HCT116 (cell line): ENCODE measurements around the gene LCN2. TPM values are rescaled to one million over a fixed set of nuclear protein-coding genes. Genes with fewer than 3 reads are reported as not detected.

Experiments
- ATAC-seq: fragments of 200-7000 bp; cut with Tn5 transposase; 2 replicates; pipeline ENCODE4 v1.9.1; 2020; ENCODE audit warnings: mild to moderate bottlenecking, moderate library complexity
- BruUV-seq: library from RNA; stranded (reverse); fragments of 400-500 nt; replicated peaks from 2 replicates; lab custom pipeline; 2021; lab: Mats Ljungman, UMichigan
- CTCF ChIA-PET: fragments of 300-600 bp; sonication (Branson Sonifier 250); formaldehyde crosslinking; loops from one replicate; lab custom pipeline; 2021; ENCODE audit warnings: antibody characterized with exemption; lab: Charles Lee
- POLR2A ChIA-PET: fragments of 300-600, 350-600 bp; sonication (Branson Sonifier 250); formaldehyde crosslinking; loops from one replicate; lab custom pipeline; 2021; ENCODE audit warnings: antibody characterized with exemption; lab: Charles Lee
- RAD21 ChIA-PET, 2 experiments: fragments of 300-600 bp; sonication (Branson Sonifier 250); formaldehyde crosslinking; loops; one replicate each; lab custom pipeline; 2023; ENCODE audit warnings: low total read pairs in 2 of 2; ENCODE audit not compliant: uncharacterized antibody in 2 of 2, unreplicated experiment in 2 of 2, low non-redundant PET in 1 of 2; lab: Charles Lee
- DNase-seq: peaks from one replicate; pipeline ENCODE4 v3.0.0-alpha.2; 2010; ENCODE audit warnings: low read depth, low spot score
- H2AFZ ChIP-seq: fragments of 200-600 bp; shearing (Covaris generic), sonication (generic); 2 replicates; pipeline ENCODE4 v1.6.1; 2017; ENCODE audit warnings: low read depth, mixed run types, mixed read lengths, antibody characterized with exemption, low read length; ENCODE audit not compliant: poor library complexity, severe bottlenecking
- H3K27ac ChIP-seq: 2 replicates; pipeline ENCODE4 v1.5.1; 2012; ENCODE audit warnings: low read depth, low read length
- H3K27me3 ChIP-seq: fragments of 200-600 bp; sonication (generic); 2 replicates; pipeline ENCODE4 v1.6.1; 2016; ENCODE audit warnings: mixed run types, low read length, mixed read lengths; ENCODE audit not compliant: insufficient read depth
- H3K36me3 ChIP-seq, 2 experiments: fragments of 200-500 bp in 1 of 2; fragments of 200-600 bp in 1 of 2; sonication (Bioruptor generic) in 1 of 2; sonication (generic) in 1 of 2; 2 replicates each; pipeline versions ENCODE4 v1.5.1 to v1.6.1; 2014 to 2016; ENCODE audit warnings: low read length in 2 of 2, inconsistent platforms in 1 of 2, mixed read lengths in 1 of 2, mixed run types in 1 of 2; ENCODE audit not compliant: insufficient read depth in 2 of 2, control insufficient read depth in 1 of 2
- H3K4me1 ChIP-seq, 2 experiments: fragments of 200-600 bp in 1 of 2; sonication (generic) in 1 of 2; 2 replicates each; pipeline versions ENCODE4 v1.5.1 to v1.6.1; 2012 to 2017; ENCODE audit warnings: low read length in 2 of 2, inconsistent platforms in 1 of 2, mild to moderate bottlenecking in 1 of 2, mixed read lengths in 1 of 2, mixed run types in 1 of 2, moderate library complexity in 1 of 2; ENCODE audit not compliant: insufficient read depth in 2 of 2, control insufficient read depth in 1 of 2
- H3K4me2 ChIP-seq: fragments of 200-600 bp; sonication (generic); 2 replicates; pipeline ENCODE4 v1.6.1; 2017; ENCODE audit warnings: mixed run types, low read length, mixed read lengths
- H3K4me3 ChIP-seq, 2 experiments: fragments of 200-600 bp in 1 of 2; sonication (generic) in 1 of 2; replicated peaks in 1 of 2; 2 replicates each; pipeline ENCODE4 v1.5.1; 2011 to 2016; ENCODE audit warnings: low read length in 2 of 2, control low read depth in 1 of 2, low read depth in 1 of 2, mild to moderate bottlenecking in 1 of 2, mixed read lengths in 1 of 2, mixed run types in 1 of 2
- H3K79me2 ChIP-seq: fragments of 200-600 bp; sonication (generic); 2 replicates; pipeline ENCODE4 v1.6.1; 2017; ENCODE audit warnings: mild to moderate bottlenecking, mixed run types, low read length, moderate library complexity, mixed read lengths; ENCODE audit not compliant: insufficient read depth
- H3K9ac ChIP-seq: fragments of 200-600 bp; sonication (generic); 2 replicates; pipeline ENCODE4 v1.6.1; 2016; ENCODE audit warnings: low read length, mixed read lengths
- H3K9me2 ChIP-seq: fragments of 200-600 bp; sonication (generic), shearing (Covaris generic); 2 replicates; pipeline ENCODE4 v1.6.1; 2017; ENCODE audit warnings: mixed run types, mild to moderate bottlenecking, moderate library complexity; ENCODE audit not compliant: insufficient read depth
- H3K9me3 ChIP-seq, 2 experiments: fragments of 200-500 bp in 1 of 2; fragments of 200-600 bp in 1 of 2; sonication (Bioruptor generic) in 1 of 2; sonication (generic) in 1 of 2; 2 replicates each; pipeline ENCODE4 v1.6.1; 2014 to 2017; ENCODE audit warnings: low read length in 2 of 2, mixed read lengths in 2 of 2, inconsistent platforms in 1 of 2, low read depth in 1 of 2, mild to moderate bottlenecking in 1 of 2, mixed run types in 1 of 2, moderate library complexity in 1 of 2; ENCODE audit not compliant: control insufficient read depth in 1 of 2, insufficient read depth in 1 of 2
- H4K20me1 ChIP-seq: fragments of 200-600 bp; sonication (generic), shearing (Covaris generic); 2 replicates; pipeline ENCODE4 v1.6.1; 2017; ENCODE audit warnings: mixed run types, mild to moderate bottlenecking, moderate library complexity; ENCODE audit not compliant: insufficient read depth
- CBX3 ChIP-seq: IDR thresholded peaks from 2 replicates; pipeline ENCODE4 v1.6.1; 2012; ENCODE audit warnings: low read depth
- CEBPB ChIP-seq: IDR thresholded peaks from 2 replicates; pipeline ENCODE4 v1.6.1; 2012; ENCODE audit warnings: low read depth
- EGR1 ChIP-seq: IDR thresholded peaks from 2 replicates; pipeline ENCODE4 v1.6.1; 2012; ENCODE audit warnings: low read depth
- ELF1 ChIP-seq: IDR thresholded peaks from 2 replicates; pipeline ENCODE4 v1.6.1; 2012; ENCODE audit warnings: low read depth, borderline replicate concordance
- EZH2 ChIP-seq: fragments of 200-600 bp; sonication (generic); IDR thresholded peaks from 2 replicates; pipeline ENCODE4 v1.6.1; 2017; ENCODE audit warnings: antibody characterized with exemption, mixed run types
- EZH2phosphoT487 ChIP-seq: fragments of 200-600 bp; IDR thresholded peaks from 2 replicates; pipeline ENCODE4 v1.6.1; 2018; ENCODE audit warnings: antibody characterized with exemption, borderline replicate concordance
- FOSL1 ChIP-seq: IDR thresholded peaks from 2 replicates; pipeline ENCODE4 v1.6.1; 2012; ENCODE audit warnings: low read depth
- MAX ChIP-seq: IDR thresholded peaks from 2 replicates; pipeline ENCODE4 v1.6.1; 2012
- POLR2AphosphoS5 ChIP-seq: IDR thresholded peaks from 2 replicates; pipeline ENCODE4 v1.6.1; 2011; ENCODE audit warnings: mild to moderate bottlenecking, low read depth, low read length, moderate library complexity
- RAD21 ChIP-seq: IDR thresholded peaks from 2 replicates; pipeline ENCODE4 v1.6.1; 2012; ENCODE audit warnings: low read depth, mild to moderate bottlenecking
- SIN3A ChIP-seq: IDR thresholded peaks from 2 replicates; pipeline ENCODE4 v1.6.1; 2012; ENCODE audit warnings: low read depth
- SP1 ChIP-seq: IDR thresholded peaks from 2 replicates; pipeline ENCODE4 v1.6.1; 2012; ENCODE audit warnings: low read depth
- ZBTB33 ChIP-seq: IDR thresholded peaks from 2 replicates; pipeline ENCODE4 v1.6.1; 2011; ENCODE audit warnings: mild to moderate bottlenecking, low read length, moderate library complexity; ENCODE audit not compliant: insufficient replicate concordance; ENCODE audit errors: extremely low read depth
- ZFX ChIP-seq: fragments of 450-650 bp; IDR thresholded peaks from 2 replicates; pipeline ENCODE4 v1.6.1; 2017
- ZNF274 ChIP-seq: fragments of 200-500 bp; sonication (Bioruptor generic); IDR thresholded peaks from 2 replicates; pipeline ENCODE4 v1.6.1; 2014; ENCODE audit warnings: mild to moderate bottlenecking, low read depth, low read length, inconsistent platforms
- intact Hi-C: fragments of 100-400 bp; cut with micrococcal nuclease; formaldehyde crosslinking; loops from 2 replicates; pipeline ENCODE4 v1.10.0; 2022
- total RNA-seq: library from RNA; stranded (reverse); gene quantifications from one replicate; pipeline ENCODE4 v1.2.1, GENCODE V29; 2021; ENCODE audit not compliant: unreplicated experiment

The LCN2 gene
- total RNA-seq, 1 experiment from 2014 or later, result 9.2 TPM

GRCh38 chr9:128101231-128101661, 48.0 kb upstream of the LCN2 start (continued):
- TF ChIP-seq SIN3A, result no peak

GRCh38 chr9:128101690-128102089, 47.6 kb upstream of the LCN2 start:
- RAD21 ChIA-PET, result no interaction called here
- no peaks in the 10 kb centered on the region for H3K9me3 ChIP-seq
- peaks cover 17 to 32% of the 10 kb centered on the region in 2 experiments for H3K4me1 ChIP-seq
- H3K79me2 ChIP-seq, result peaks cover 46% of the 10 kb centered on the region
- H3K9ac ChIP-seq, result no peak overlapping the region
- no peak for ATAC-seq
- intact Hi-C loops, result no loop called here
- no peak overlapping the region for H3K27ac ChIP-seq
- POLR2A ChIA-PET, result no interaction called here
- TF ChIP-seq CBX3 (no peak), FOSL1 (no peak), SP1 (no peak)
- BruUV-seq, result no TSS peak
- CTCF ChIA-PET, result no interaction called here
- DNase-seq, result no peak
- H3K27me3 ChIP-seq, result no peaks in the 10 kb centered on the region
- H3K4me2 ChIP-seq, result no peak overlapping the region
- H3K9me2 ChIP-seq, result no peaks in the 10 kb centered on the region
- H4K20me1 ChIP-seq, result no peaks in the 10 kb centered on the region; the same call in 1 of the 2 replicates
- peaks cover 11 to 25% of the 10 kb centered on the region in 2 experiments for H3K36me3 ChIP-seq
- H3K4me3 ChIP-seq, result no peak overlapping the region
- no peak overlapping the region for H2AFZ ChIP-seq

- POLR2A ChIA-PET, result no interaction called here
- H3K27me3 ChIP-seq, result no peaks in the 10 kb centered on the region
- intact Hi-C loops, result no loop called here
- peaks cover 17 to 27% of the 10 kb centered on the region in 2 experiments for H3K4me1 ChIP-seq
- no peaks in the 10 kb centered on the region for H3K9me3 ChIP-seq
- TF ChIP-seq MAX, result no peak
- no peak for TF ChIP-seq SIN3A
- no peak for TF ChIP-seq EZH2
- TF ChIP-seq ZNF274, result no peak
- TF ChIP-seq FOSL1, result no peak
- TF ChIP-seq EZH2phosphoT487, result no peak
- no peak for TF ChIP-seq CEBPB
- TF ChIP-seq POLR2AphosphoS5, result no peak
- no peak for TF ChIP-seq ZFX
- TF ChIP-seq RAD21, result no peak
- TF ChIP-seq ZBTB33, result no peak
- no peak for TF ChIP-seq EGR1
- no peak for TF ChIP-seq ELF1
- no peak for TF ChIP-seq SP1
- no peak overlapping the region for H3K27ac ChIP-seq
- peaks cover 41% of the 10 kb centered on the region for H3K79me2 ChIP-seq
- no peak overlapping the region for H3K4me3 ChIP-seq
- CTCF ChIA-PET, result no interaction called here
- no peak overlapping the region for H2AFZ ChIP-seq
- no TSS peak for BruUV-seq
- no peaks in the 10 kb centered on the region; the same call in 1 of the 2 replicates for H4K20me1 ChIP-seq
- H3K4me2 ChIP-seq, result no peak overlapping the region
- no peak for DNase-seq
- no peak for ATAC-seq
- RAD21 ChIA-PET, result no interaction called here
- no peaks in the 10 kb centered on the region for H3K9me2 ChIP-seq
- peaks cover 11 to 30% of the 10 kb centered on the region in 2 experiments for H3K36me3 ChIP-seq
- no peak overlapping the region for H3K9ac ChIP-seq
These were observed 47.1 kb upstream of the LCN2 start for GRCh38 chr9:128102196-128102595.
